Measurements from ENCODE around the gene PTDSS2. TPM values are rescaled to one million over a fixed set of nuclear protein-coding genes. Genes with fewer than 3 reads are reported as not detected.

Gene PTDSS2
- total and polyA plus RNA-seq, 9 of the 15 experiments (the other 6 are each of a cell fraction or from before 2014, with no cell fraction given), result 0.45 to 53.9 (median 17.2) TPM

GRCh38 chr11:460331-461199 lies 10.5 kb downstream of the PTDSS2 start (continued):
- peak; percentile 71 to 81 for TF ChIP-seq MAZ (CRISPR knock-in tag; conservative IDR thresholded peaks at IDR 0.05 in 1 of 2, IDR thresholded peaks at IDR 0.05 in 1 of 2)
- peak; percentile 81 for TF ChIP-seq BCOR (IDR thresholded peaks at IDR 0.05)
- TF ChIP-seq ZNF764 (CRISPR knock-in tag; IDR thresholded peaks at IDR 0.05; ENCODE audit: low read depth), result no peak
- peak; percentile 53 for TF ChIP-seq ZNF407 (IDR thresholded peaks at IDR 0.05; ENCODE audit: low read depth)
- TF ChIP-seq GABPA (tag; conservative IDR thresholded peaks at IDR 0.05; ENCODE audit: low read depth), result peak; percentile 56
- TF ChIP-seq HDAC2 (IDR thresholded peaks at IDR 0.05), result peak; percentile 74; the same call in 1 of the 2 replicates
- no peak for TF ChIP-seq ZNF165 (CRISPR knock-in tag; IDR thresholded peaks at IDR 0.05; ENCODE audit: borderline replicate concordance)
- TF ChIP-seq TAF7 (tag; IDR thresholded peaks at IDR 0.05), result no peak
- TF ChIP-seq MEIS2 (IDR thresholded peaks at IDR 0.05; ENCODE audit: partially characterized antibody), result no peak
- TF ChIP-seq ARID4B (CRISPR knock-in tag; IDR thresholded peaks at IDR 0.05), result peak; percentile 89
- 0 out of 2 replicates have a peak, but pooled peaks have one; percentile 5 for TF ChIP-seq ATF4 (CRISPR knock-in tag; IDR thresholded peaks at IDR 0.05)
- TF ChIP-seq FOSL1 (tag; conservative IDR thresholded peaks at IDR 0.05), result peak; percentile 88
